ENCODE results near the gene PAXX.
"Not testable (repeated sequence)": the region's sequence is repeated elsewhere in the genome, so short reads cannot be mapped to it uniquely, and the experiment has no call there.

The PAXX gene

GRCh38 chr9:137001857-137002645 lies 9.8 kb downstream of the PAXX start:
- no peak for DNase-seq (ENCODE audit: low read depth in 3 of 3)

- DNase-seq (ENCODE audit: low read depth in 3 of 3) = no peak
Measured at GRCh38 chr9:137002646-137003041, 10.4 kb downstream of the PAXX start.

GRCh38 chr9:137004285-137004684 lies 12.1 kb downstream of the PAXX start:
- DNase-seq (ENCODE audit: low read depth in 3 of 3) = not testable (repeated sequence)

- DNase-seq (ENCODE audit: low read depth in 3 of 3) = no peak
Measured at GRCh38 chr9:137006116-137007003, 14.1 kb downstream of the PAXX start.

GRCh38 chr9:137007108-137007815 lies 15.0 kb downstream of the PAXX start:
- no peak for DNase-seq (ENCODE audit: low read depth in 3 of 3)

- no peak for DNase-seq (ENCODE audit: low read depth in 3 of 3)
Measured at GRCh38 chr9:137007816-137008270, 15.6 kb downstream of the PAXX start.

- no peak for DNase-seq (ENCODE audit: low read depth in 3 of 3)
Measured at GRCh38 chr9:137008312-137008711, 16.1 kb downstream of the PAXX start.

GRCh38 chr9:137009217-137009616 lies 17.0 kb downstream of the PAXX start:
- DNase-seq (ENCODE audit: low read depth in 3 of 3) = no peak

GRCh38 chr9:137009938-137010732 lies 17.9 kb downstream of the PAXX start:
- no peak for DNase-seq (ENCODE audit: low read depth in 3 of 3)

- no peak for DNase-seq (ENCODE audit: low read depth in 3 of 3)
Measured at GRCh38 chr9:137011156-137011555, 18.9 kb downstream of the PAXX start.

GRCh38 chr9:137011907-137012675 lies 19.9 kb downstream of the PAXX start:
- DNase-seq (ENCODE audit: low read depth in 3 of 3) = no peak

- no peak for DNase-seq (ENCODE audit: low read depth in 3 of 3)
Measured at GRCh38 chr9:137012694-137013570, 20.7 kb downstream of the PAXX start.

- no peak for DNase-seq (ENCODE audit: low read depth in 3 of 3)
Measured at GRCh38 chr9:137013571-137013940, 21.3 kb downstream of the PAXX start.

GRCh38 chr9:137014166-137014565 lies 21.9 kb downstream of the PAXX start:
- no peak for DNase-seq (ENCODE audit: low read depth in 3 of 3)

GRCh38 chr9:137014776-137015539 lies 22.7 kb downstream of the PAXX start:
- no peak for DNase-seq (ENCODE audit: low read depth in 3 of 3)

GRCh38 chr9:137015540-137015930 lies 23.3 kb downstream of the PAXX start:
- DNase-seq (ENCODE audit: low read depth in 3 of 3) = no peak

- DNase-seq (ENCODE audit: low read depth in 3 of 3) = no peak
Measured at GRCh38 chr9:137015976-137016375, 23.8 kb downstream of the PAXX start.

- no peak for DNase-seq (ENCODE audit: low read depth in 3 of 3)
Measured at GRCh38 chr9:137016436-137016835, 24.2 kb downstream of the PAXX start.

GRCh38 chr9:137017071-137017470 lies 24.8 kb downstream of the PAXX start:
- DNase-seq (ENCODE audit: low read depth in 3 of 3) = no peak

All from stimulated activated CD4-positive, alpha-beta T cell treated with anti-CD3 and anti-CD28 coated beads, TNF-alpha, amount 100 ng/mL, for 48 hours (primary cell).